Stimulated activated CD8-positive, alpha-beta memory T cell treated with anti-CD3 and anti-CD28 coated beads, Interleukin-7, amount 100 ng/mL, for 24 hours (primary cell): ENCODE results near the gene BAHD1.
"Not testable (repeated sequence)": the region's sequence is repeated elsewhere in the genome, so short reads cannot be mapped to it uniquely, and the experiment has no call there.

Source experiments
- DNase-seq: peaks from one replicate; pipeline ENCODE4 v3.0.0-alpha.2; 2020; ENCODE audit warnings: low read depth

Gene BAHD1

GRCh38 chr15:40445421-40445922 lies 4.7 kb downstream of the BAHD1 start:
- DNase-seq, result no peak

DNA sequence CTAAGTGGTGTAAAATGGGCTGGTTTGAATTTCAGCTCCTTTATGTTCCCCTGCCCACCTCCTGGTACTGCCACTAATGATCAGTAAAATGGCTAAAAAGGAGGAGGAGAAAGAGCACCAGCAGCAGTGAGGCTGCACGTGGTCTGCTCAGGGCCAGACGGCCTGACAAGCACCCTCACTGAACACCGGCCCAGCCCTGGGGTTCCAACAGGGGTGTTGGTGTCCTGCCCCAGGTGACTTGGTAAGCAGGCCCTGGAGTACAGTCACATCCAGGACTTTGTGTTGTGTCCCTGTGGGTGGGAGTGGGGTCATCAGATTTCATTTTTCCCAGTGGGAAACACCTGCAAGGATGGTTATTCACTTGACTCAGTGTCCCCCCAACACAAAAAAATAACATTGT lies 5.4 kb downstream of the BAHD1 start:
- no peak for DNase-seq

GRCh38 chr15:40448354-40448753 lies 7.6 kb downstream of the BAHD1 start:
- no peak for DNase-seq

- no peak for DNase-seq
Measured at GRCh38 chr15:40449275-40449674, 8.5 kb downstream of the BAHD1 start.

DNA sequence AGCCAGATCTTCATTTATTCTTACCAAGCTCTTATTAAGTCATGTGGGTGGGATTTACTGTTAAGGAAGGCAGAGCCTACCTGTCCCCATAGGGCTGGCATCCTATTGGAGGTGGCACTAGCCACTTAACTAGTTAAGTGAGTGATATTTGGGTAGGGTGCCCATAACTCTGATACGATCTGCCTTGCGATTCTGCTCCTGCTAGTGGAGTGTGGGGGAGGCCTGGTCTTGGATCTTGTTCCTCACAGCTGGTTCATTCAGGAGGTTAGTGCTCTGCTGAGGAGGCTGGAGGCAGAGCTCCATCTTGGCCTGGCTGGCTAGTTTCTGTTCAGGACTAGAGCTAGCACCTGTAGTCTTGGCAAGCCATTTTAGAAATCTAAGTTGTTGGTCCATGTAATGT lies 9.3 kb downstream of the BAHD1 start:
- DNase-seq, result no peak

DNA sequence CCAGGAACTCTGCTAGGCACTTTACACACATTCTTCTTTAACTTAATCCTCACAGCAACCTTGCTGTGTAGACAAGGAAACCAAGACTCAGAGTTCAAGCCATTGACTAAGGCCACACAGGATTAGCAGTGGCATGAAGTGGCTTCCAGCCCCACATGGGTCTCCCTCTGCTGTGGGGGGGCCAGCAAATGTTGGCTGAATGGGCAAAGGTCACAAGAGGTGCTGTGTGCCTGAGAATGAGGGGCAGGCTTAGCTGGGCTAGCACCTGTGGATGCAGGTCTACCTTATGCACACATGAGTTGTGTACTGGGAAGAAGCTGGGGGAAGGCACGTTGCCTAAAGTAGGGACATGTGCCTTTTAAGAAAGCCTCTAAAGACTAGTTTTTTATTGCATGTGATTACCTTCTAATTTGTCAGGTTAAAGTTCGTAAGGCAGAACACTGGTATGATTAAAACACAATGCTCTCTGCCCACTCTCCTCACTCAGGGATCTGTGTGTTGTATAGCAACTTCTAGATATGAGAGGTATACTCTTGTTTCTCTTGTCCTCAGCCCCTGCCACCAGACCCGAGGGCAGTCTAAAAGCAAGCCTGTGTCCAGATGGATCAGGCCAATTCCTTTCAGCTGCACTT lies 10.9 kb downstream of the BAHD1 start:
- DNase-seq, result no peak

DNA sequence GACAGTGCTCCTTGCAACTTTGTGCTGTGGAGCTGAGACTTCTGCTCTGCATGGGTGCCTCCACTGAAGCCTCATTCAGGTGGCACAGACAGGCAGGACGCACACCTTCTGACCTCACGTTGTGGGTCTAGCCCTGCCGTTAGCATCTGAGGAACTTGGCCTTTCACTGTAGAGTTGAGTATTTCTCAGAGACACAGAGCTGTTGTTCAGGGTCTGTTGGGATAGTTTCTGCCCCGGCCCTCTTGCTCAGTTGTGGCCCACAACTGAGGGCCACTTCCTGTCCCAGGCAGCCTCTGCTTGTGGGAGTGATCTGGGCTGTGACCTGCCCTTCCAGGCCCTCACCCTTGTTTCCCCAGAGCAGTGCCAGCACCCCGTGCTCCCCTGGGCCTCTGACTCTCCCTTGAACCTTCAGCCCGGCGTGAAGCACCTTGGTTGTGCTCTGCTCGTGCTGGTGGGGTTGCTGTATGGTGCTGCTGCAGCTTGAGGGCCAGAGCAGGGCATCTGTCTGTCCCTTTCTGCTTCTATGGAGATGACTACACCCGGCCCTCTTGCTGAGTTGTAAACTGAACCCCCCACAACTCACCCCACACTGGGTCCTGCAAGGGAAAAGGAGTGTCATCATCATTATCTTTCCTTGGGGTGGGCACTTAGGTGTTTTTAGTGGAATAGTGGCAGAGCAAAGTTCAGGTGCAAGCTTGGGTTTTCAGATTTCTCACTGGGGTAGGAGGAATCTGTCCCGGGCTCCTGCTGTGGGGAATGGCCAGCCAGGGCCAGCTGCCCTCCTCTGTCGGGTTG lies 11.7 kb downstream of the BAHD1 start:
- DNase-seq, result no peak

DNA sequence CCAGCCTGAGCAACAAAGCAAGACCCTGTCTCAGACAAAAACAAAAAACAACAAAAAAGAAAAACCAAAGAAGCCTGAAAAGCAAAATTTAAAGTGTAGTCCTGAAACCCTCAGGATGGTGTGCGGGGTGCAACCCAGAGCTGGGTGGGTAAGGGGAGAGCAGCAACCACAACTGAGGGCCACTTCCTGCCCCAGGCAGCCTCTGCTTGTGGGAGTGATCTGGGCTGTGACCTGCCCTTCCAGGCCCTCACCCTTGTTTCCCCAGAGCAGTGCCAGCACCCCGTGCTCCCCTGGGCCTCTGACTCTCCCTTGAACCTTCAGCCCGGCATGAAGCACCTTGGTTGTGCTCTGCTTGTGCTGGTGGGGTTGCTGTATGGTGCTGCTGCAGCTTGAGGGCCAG lies 13.2 kb downstream of the BAHD1 start:
- DNase-seq, result not testable (repeated sequence)

- no peak for DNase-seq
Measured at GRCh38 chr15:40454904-40455391, 14.2 kb downstream of the BAHD1 start.

DNA sequence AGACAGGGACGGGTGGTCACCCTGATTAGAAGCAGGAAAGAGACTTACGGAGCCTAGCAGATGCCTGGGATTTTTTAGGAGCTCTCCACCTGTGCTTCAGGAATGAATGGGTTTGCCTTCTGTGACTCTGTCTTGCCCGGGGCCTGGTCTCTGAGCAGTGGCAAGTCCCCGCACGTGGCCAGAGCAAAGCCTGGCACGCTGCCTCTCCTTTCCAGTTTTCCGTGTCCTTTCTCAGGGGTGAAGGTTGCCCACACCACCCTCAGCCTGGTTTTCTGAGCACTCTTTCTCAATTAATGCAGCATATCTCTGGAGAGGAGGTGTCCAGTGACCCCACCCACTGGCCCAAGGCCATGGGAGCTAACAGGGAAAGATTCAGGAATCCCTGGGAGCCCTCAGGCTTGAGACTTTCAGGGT lies 15.6 kb downstream of the BAHD1 start:
- DNase-seq, result no peak

DNA sequence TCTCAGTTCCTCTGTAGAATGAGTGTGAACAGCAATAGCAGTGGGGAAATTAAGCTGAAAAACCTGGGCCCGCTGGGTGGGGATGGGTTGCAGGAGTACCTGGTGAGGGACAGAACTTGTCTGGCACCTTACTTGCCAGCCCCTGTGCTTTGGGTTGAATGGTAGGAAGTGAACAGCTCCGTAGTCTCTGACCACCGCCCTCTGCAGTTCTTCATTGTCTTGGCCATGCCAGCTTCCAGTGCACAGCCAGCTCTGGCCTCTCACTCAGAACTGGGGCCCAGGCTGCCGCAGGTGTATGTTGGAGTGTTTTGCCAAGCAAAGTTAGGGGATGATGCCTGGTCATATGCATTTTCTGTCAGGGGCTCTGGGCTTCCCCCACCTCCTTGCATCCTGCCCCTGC lies 16.0 kb downstream of the BAHD1 start:
- DNase-seq, result no peak

DNA sequence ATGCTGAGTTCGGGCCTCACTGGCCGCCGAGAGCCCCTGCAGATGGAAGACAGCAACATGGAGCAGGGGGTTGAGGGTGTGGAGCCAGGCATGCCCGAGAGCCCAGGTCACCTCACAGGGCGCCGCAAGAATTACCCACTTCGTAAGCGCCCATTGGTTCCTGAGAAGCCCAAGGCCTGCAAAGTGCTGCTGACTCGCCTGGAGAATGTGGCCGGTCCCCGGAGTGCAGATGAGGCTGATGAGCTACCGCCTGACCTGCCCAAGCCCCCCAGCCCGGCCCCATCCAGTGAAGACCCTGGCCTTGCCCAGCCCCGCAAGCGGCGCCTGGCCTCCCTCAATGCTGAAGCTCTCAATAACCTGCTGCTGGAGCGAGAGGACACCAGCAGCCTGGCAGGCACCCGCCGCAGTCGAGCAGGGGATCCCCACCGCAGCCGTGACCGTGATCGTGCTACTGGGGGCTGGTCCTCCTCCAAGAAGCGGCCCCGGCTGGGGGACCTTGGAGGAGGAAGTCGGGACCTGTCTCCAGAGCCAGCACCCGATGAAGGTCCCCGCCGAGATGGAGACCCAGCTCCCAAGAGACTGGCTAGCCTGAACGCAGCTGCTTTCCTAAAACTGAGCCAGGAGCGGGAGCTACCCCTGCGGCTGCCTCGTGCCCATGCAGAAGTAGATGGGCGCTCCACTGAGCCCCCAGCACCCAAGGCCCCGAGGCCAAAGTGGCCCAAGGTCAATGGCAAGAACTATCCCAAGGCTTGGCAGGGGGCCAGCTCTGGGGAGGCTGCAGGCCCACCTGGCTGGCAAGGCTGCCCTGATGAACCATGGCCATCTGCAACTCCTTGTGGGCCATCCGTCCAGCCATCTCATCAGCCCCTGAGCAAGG lies 18.0 kb downstream of the BAHD1 start:
- DNase-seq, result no peak

DNA sequence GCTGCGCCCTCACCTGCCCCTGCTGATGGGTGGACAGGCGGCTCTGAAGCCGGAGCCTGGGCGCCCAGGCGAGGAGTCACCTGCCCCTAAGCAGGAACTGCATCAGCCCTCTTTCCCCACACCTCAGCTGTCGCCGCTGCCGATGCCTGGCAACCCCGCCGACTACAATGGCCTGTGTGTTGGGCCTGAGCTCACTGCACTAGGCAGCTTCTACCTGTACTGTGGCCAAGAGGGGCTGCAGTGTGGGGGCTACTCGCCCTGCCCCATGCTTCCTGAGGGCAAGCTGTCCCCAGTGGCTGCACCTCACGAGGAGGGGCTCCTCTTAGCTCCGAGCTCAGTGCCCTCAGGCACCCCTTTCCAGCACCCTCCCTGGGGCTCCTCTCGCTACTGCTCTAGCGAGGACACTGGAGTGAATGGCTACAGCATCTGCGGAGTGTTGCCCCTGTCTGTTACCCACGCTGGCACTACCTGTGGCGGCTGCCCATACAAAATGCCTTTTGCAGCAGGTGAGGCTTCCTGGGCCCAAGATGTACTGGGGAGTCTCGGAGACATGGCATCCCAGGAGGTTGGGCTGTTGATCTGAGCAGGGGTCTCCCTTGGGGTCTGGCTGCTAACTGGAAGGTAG lies 18.8 kb downstream of the BAHD1 start:
- no peak for DNase-seq

GRCh38 chr15:40460404-40460803 lies 19.7 kb downstream of the BAHD1 start:
- no peak for DNase-seq

DNA sequence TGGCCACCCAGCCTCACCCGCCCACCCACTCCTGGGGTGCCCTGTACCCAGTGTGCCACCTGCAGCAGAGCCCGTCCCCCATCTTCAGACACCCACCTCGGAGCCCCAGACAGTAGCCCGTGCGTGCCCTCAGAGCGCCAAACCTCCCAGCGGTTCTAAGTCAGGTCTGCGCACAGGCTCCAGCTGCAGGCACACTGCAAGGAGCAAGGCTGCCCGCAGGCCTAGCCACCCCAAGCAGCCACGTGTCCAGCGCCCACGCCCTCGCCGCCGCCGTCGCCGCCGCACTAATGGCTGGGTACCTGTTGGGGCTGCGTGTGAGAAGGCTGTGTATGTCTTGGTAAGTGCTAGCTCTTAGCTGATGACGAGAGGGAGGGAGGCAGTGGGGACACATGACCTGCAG lies 21.2 kb downstream of the BAHD1 start:
- no peak for DNase-seq

DNA sequence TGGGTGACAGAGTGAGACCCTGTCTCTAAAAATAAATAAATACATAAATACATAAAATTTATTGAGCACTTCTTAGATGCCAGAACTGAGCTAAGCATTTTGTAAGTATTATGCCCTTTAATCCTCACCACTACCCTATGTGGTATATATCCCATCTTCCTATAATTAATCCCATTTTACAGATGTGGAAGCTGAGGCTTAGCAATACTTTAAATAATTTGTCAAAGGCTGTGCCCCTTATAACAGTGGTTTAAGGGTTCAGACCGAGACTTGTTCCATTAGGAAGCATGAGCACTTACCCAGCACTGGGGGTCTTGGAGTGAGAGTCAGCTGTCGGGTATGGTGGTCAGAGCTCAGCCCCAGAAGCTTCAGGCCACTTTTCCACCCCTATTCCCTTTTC lies 22.5 kb downstream of the BAHD1 start:
- DNase-seq, result no peak

DNA sequence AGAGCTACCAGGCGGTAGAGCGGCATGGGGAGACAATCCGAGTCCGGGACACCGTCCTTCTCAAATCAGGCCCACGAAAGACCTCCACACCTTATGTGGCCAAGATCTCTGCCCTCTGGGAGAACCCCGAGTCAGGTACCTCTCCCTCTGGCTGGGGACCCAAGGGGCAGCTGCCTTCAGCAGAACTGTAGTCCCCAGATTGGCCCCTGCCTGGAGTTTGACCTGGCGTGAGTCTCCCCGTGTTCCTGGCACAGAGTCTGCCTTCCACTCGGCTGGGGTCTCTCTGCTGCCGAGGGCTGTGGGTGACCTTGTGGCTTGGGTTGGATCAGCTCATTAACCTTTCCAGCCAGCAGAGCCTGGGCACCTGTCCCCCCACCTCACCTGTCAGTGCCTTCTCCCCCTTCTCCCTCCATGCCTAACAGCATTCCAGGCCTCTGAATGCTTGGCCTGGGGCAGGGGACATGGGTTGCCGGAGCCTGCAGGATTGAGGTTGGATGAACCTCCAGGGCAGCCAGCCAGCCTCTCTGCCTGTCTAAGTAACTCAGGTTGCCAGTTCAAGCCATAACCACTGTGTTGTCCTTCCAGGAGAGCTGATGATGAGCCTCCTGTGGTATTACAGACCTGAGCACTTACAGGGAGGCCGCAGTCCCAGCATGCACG lies 23.3 kb downstream of the BAHD1 start:
- DNase-seq, result no peak

GRCh38 chr15:40464595-40465185 lies 23.9 kb downstream of the BAHD1 start:
- DNase-seq, result no peak

DNA sequence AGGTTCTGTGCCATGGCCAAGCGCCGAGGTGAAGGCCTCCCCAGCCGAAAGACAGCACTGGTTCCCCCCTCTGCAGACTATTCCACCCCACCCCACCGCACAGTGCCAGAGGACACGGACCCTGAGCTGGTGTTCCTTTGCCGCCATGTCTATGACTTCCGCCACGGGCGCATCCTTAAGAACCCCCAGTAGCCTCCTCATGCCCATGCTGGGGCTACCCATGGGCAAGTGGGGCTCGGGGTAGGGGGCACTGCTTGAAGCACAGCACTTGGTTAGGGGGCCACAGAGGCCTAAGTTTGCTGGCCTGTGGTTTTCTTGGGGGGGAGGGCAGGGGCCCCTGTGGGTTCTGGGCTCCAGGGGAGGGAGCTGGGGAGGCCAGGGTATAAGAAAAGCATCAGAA lies 25.2 kb downstream of the BAHD1 start:
- no peak for DNase-seq

DNA sequence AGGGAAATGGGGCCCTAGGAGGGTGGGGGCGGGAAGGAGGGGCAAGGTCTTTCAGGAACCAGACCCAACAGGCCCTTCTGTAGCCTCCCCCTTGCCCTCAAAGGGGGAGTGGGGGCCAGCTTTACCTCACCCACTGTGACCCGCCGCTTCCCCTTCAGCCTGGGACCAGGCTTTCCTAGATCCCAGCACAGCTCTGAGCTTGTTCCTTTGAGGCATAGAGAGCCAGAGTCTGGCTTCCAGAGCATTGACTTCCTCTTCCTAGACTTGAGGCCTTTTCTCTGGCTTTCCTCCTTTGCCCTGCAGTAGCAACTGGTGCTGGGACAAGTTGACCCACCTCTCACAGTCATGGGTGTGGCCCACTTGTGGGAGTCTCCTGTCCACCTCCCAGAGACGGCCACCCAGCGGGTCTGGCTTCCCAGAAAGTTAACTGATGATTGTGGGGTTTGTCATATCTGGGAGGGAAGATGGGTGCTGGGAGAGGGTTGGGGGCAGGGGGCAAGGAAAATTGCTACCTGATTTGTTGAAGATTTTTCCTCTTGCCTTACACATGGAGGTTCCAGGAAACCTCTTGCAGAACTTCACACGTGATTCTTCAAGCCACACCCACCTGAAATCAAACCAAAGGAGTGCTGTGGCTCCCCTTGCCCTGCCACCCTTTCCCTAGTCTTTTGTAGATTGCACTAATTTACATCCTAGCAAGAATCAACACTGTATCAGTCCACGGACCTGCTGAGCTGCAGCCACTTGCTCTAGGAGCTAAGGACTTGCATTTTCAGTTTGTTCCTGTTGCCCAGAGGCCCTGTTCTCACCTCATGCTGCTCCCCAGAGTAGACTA lies 25.9 kb downstream of the BAHD1 start:
- no peak for DNase-seq
